Measurements from ENCODE around the gene PHYH.
"Not testable (repeated sequence)": the region's sequence is repeated elsewhere in the genome, so short reads cannot be mapped to it uniquely, and the experiment has no call there.

PHYH gene

GRCh38 chr10:13276749-13277365, 23.0 kb downstream of the PHYH start:
- no peak overlapping the region for H3K4me3 ChIP-seq (ENCODE audit: low read depth, low read length)
- in situ Hi-C loops (cut with HindIII; ENCODE audit: low sequenced_read_pairs), result no loop called here
- peak; percentile 33 for DNase-seq (ENCODE audit: low read depth, low spot score)
- peak; percentile 36 for TF ChIP-seq CTCF (IDR thresholded peaks at IDR 0.05; ENCODE audit: low read depth, low read length)

- H3K4me3 ChIP-seq (ENCODE audit: low read depth, low read length); in situ Hi-C loops (cut with HindIII; ENCODE audit: low sequenced_read_pairs); DNase-seq (ENCODE audit: low read depth, low spot score): not testable (repeated sequence)
Measured at GRCh38 chr10:13276146-13276545, 23.7 kb downstream of the PHYH start.

GRCh38 chr10:13272164-13272571, 27.7 kb downstream of the PHYH start:
- peak; percentile 13 for DNase-seq (ENCODE audit: low read depth, low spot score)
- in situ Hi-C loops (cut with HindIII; ENCODE audit: low sequenced_read_pairs), result no loop called here
- no peak overlapping the region for H3K4me3 ChIP-seq (ENCODE audit: low read depth, low read length)
- no peak for TF ChIP-seq CTCF (IDR thresholded peaks at IDR 0.05; ENCODE audit: low read depth, low read length)

GRCh38 chr10:13271552-13272163, 28.2 kb downstream of the PHYH start:
- no peak overlapping the region for H3K4me3 ChIP-seq (ENCODE audit: low read depth, low read length)
- in situ Hi-C loops (cut with HindIII; ENCODE audit: low sequenced_read_pairs), result no loop called here
- peak; percentile 59 for TF ChIP-seq CTCF (IDR thresholded peaks at IDR 0.05; ENCODE audit: low read depth, low read length)
- DNase-seq (ENCODE audit: low read depth, low spot score), result no peak

GRCh38 chr10:13270877-13271551, 28.9 kb downstream of the PHYH start:
- peak; percentile 7 for DNase-seq (ENCODE audit: low read depth, low spot score)
- TF ChIP-seq CTCF (IDR thresholded peaks at IDR 0.05; ENCODE audit: low read depth, low read length), result no peak
- no peak overlapping the region for H3K4me3 ChIP-seq (ENCODE audit: low read depth, low read length)
- in situ Hi-C loops (cut with HindIII; ENCODE audit: low sequenced_read_pairs), result no loop called here

- no peak overlapping the region for H3K4me3 ChIP-seq (ENCODE audit: low read depth, low read length)
- TF ChIP-seq CTCF (IDR thresholded peaks at IDR 0.05; ENCODE audit: low read depth, low read length), result no peak
- in situ Hi-C loops (cut with HindIII; ENCODE audit: low sequenced_read_pairs), result no loop called here
- DNase-seq (ENCODE audit: low read depth, low spot score), result no peak
Measured at GRCh38 chr10:13268841-13269240, 31.0 kb downstream of the PHYH start.

GRCh38 chr10:13268310-13268709, 31.6 kb downstream of the PHYH start:
- in situ Hi-C loops (cut with HindIII; ENCODE audit: low sequenced_read_pairs), result no loop called here
- DNase-seq (ENCODE audit: low read depth, low spot score), result no peak
- no peak overlapping the region for H3K4me3 ChIP-seq (ENCODE audit: low read depth, low read length)
- no peak for TF ChIP-seq CTCF (IDR thresholded peaks at IDR 0.05; ENCODE audit: low read depth, low read length)
